NCI-H128 (cell line): ENCODE results near the gene LRRC3.

Experiments used
- DNase-seq: peaks from one replicate; lab custom pipeline; 2025; ENCODE audit not compliant: unreplicated experiment; lab: John Stamatoyannopoulos, UW

Gene LRRC3

GRCh38 chr21:44423941-44424607 is 31.2 kb upstream of the LRRC3 start:
- no peak for DNase-seq

- no peak for DNase-seq
These were observed 30.6 kb upstream of the LRRC3 start for GRCh38 chr21:44424608-44425306.

GRCh38 chr21:44425307-44425894 is 29.9 kb upstream of the LRRC3 start:
- no peak for DNase-seq

- no peak for DNase-seq
These were observed 29.2 kb upstream of the LRRC3 start for GRCh38 chr21:44425895-44426662.

GRCh38 chr21:44426663-44427191 is 28.6 kb upstream of the LRRC3 start:
- DNase-seq, result no peak

- no peak for DNase-seq
These were observed 27.8 kb upstream of the LRRC3 start for GRCh38 chr21:44427241-44428120.

- DNase-seq, result no peak
These were observed 26.9 kb upstream of the LRRC3 start for GRCh38 chr21:44428281-44428960.

- DNase-seq, result no peak
These were observed 25.4 kb upstream of the LRRC3 start for GRCh38 chr21:44429894-44430293.

GRCh38 chr21:44431300-44431699 is 24.0 kb upstream of the LRRC3 start:
- no peak for DNase-seq

- DNase-seq, result no peak
These were observed 22.2 kb upstream of the LRRC3 start for GRCh38 chr21:44432841-44433790.

- DNase-seq, result no peak
These were observed 21.3 kb upstream of the LRRC3 start for GRCh38 chr21:44433791-44434567.

- DNase-seq, result no peak
These were observed 20.8 kb upstream of the LRRC3 start for GRCh38 chr21:44434568-44434925.

GRCh38 chr21:44434936-44435635 is 20.2 kb upstream of the LRRC3 start:
- no peak for DNase-seq

- DNase-seq, result no peak
These were observed 19.1 kb upstream of the LRRC3 start for GRCh38 chr21:44436111-44436611.

GRCh38 chr21:44436958-44437357 is 18.4 kb upstream of the LRRC3 start:
- no peak for DNase-seq

GRCh38 chr21:44437371-44437695 is 18.0 kb upstream of the LRRC3 start:
- DNase-seq, result no peak

GRCh38 chr21:44437696-44438431 is 17.4 kb upstream of the LRRC3 start:
- DNase-seq, result no peak
